BLaER1 treated with 17β-estradiol and CSF1 and Interleukin-3, amounts not matched to agents 10 nM and 100 nM (cell line): ENCODE results near the gene HDX.
A peak's percentile ranks its signal among the peaks of the same experiment; 100 is the strongest.
"Not testable (repeated sequence)": the region's sequence is repeated elsewhere in the genome, so short reads cannot be mapped to it uniquely, and the experiment has no call there.

Experiments
- H3K27ac ChIP-seq, 11 experiments: shearing (Covaris generic); formaldehyde crosslinking; 2 replicates each; pipeline ENCODE4 v1.8.1; 2022
- H3K27me3 ChIP-seq, 11 experiments: shearing (Covaris generic); formaldehyde crosslinking; 2 replicates each; pipeline ENCODE4 v1.8.1; 2022
- H3K36me3 ChIP-seq, 11 experiments: shearing (Covaris generic); formaldehyde crosslinking; 2 replicates each; pipeline ENCODE4 v1.8.1; 2022
- H3K4me1 ChIP-seq, 10 experiments: shearing (Covaris generic); formaldehyde crosslinking; 2 replicates each; pipeline ENCODE4 v1.8.1; 2022
- H3K4me2 ChIP-seq, 11 experiments: shearing (Covaris generic); formaldehyde crosslinking; 2 replicates each; pipeline ENCODE4 v1.8.1; 2022
- H3K4me3 ChIP-seq, 10 experiments: shearing (Covaris generic); formaldehyde crosslinking; 2 replicates each; pipeline ENCODE4 v1.8.1; 2022
- H3K9ac ChIP-seq, 11 experiments: shearing (Covaris generic); formaldehyde crosslinking; 2 replicates each; pipeline ENCODE4 v1.8.1; 2022
- H3K9me3 ChIP-seq, 11 experiments: shearing (Covaris generic); formaldehyde crosslinking; replicated peaks in 1 of 11; 2 replicates each; pipeline ENCODE4 v1.8.1; 2022
- H4K20me1 ChIP-seq, 11 experiments: shearing (Covaris generic); formaldehyde crosslinking; 2 replicates each; pipeline ENCODE4 v1.8.1; 2022
- Cebpa-rat ChIP-seq, 11 experiments: shearing (Covaris generic); IDR thresholded peaks; 2 replicates each; pipeline ENCODE4 v1.8.1; 2022

Gene HDX, protein sequence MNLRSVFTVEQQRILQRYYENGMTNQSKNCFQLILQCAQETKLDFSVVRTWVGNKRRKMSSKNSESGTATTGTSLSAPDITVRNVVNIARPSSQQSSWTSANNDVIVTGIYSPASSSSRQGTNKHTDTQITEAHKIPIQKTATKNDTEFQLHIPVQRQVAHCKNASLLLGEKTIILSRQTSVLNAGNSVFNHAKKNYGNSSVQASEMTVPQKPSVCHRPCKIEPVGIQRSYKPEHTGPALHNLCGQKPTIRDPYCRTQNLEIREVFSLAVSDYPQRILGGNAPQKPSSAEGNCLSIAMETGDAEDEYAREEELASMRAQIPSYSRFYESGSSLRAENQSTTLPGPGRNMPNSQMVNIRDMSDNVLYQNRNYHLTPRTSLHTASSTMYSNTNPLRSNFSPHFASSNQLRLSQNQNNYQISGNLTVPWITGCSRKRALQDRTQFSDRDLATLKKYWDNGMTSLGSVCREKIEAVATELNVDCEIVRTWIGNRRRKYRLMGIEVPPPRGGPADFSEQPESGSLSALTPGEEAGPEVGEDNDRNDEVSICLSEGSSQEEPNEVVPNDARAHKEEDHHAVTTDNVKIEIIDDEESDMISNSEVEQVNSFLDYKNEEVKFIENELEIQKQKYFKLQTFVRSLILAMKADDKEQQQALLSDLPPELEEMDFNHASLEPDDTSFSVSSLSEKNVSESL

GRCh38 chrX:84501798-84502628 lies at the start of gene HDX:
Gene HDX, minus strand, starts transcription at chrX:84502453. Its CDS starts 27,056 bp downstream, at chrX:84475397.
- H3K27ac ChIP-seq, result no peak within 1 kb of the TSS

GRCh38 chrX:84541315-84541714 lies 39.1 kb upstream of the HDX start:
- not testable (repeated sequence) for H3K4me1 ChIP-seq, H3K9ac ChIP-seq, H4K20me1 ChIP-seq, H3K4me3 ChIP-seq, H3K27ac ChIP-seq, H3K4me2 ChIP-seq, H3K36me3 ChIP-seq, H3K27me3 ChIP-seq
- H3K9me3 ChIP-seq, result peaks cover 37 to 51% (median 41%) of the 10 kb centered on the region in 11 experiments

More at GRCh38 chrX:84501798-84502628, at the start of gene HDX:
- Histone ChIP-seq H4K20me1 (no peaks in the 10 kb centered on the region; a peak in 1 of 22 replicates), H3K4me3 (no peak within 1 kb of the TSS), H3K4me2 (no peak within 1 kb of the TSS), H3K27me3 (peaks cover 25 to 100% (median 90%) of the 10 kb centered on the region in 11 experiments), H3K36me3 (no peaks in the 10 kb centered on the region), H3K4me1 (no peaks in the 10 kb centered on the region), H3K9me3 (peaks cover 0 to 10% (median 0%) of the 10 kb centered on the region in 11 experiments; a peak in 3 of 22 replicates), H3K9ac (no peak within 1 kb of the TSS)
- no peak for TF ChIP-seq Cebpa-rat (IDR thresholded peaks at IDR 0.05)

GRCh38 chrX:84537627-84538026 lies 35.4 kb upstream of the HDX start:
- not testable (repeated sequence) for H3K4me2 ChIP-seq

GRCh38 chrX:84488426-84488825 lies 13.8 kb downstream of the HDX start:
- no peak for TF ChIP-seq Cebpa-rat (IDR thresholded peaks at IDR 0.05)
- Histone ChIP-seq H4K20me1 (no peaks in the 10 kb centered on the region), H3K27me3 (peaks cover 24 to 90% (median 57%) of the 10 kb centered on the region in 11 experiments; a peak in 21 of 22 replicates), H3K36me3 (no peaks in the 10 kb centered on the region), H3K4me1 (peaks cover 0 to 5% (median 0%) of the 10 kb centered on the region in 10 experiments; a peak in 2 of 20 replicates), H3K4me3 (no peak overlapping the region), H3K9ac (no peak overlapping the region), H3K27ac (no peak overlapping the region), H3K4me2 (no peak overlapping the region), H3K9me3 (peaks cover 3 to 24% (median 11%) of the 10 kb centered on the region in 11 experiments)

More at GRCh38 chrX:84537627-84538026, 35.4 kb upstream of the HDX start:
- not testable (repeated sequence) for H3K27ac ChIP-seq, H3K4me3 ChIP-seq, H4K20me1 ChIP-seq, H3K4me1 ChIP-seq, H3K9ac ChIP-seq, H3K36me3 ChIP-seq
- H3K27me3 ChIP-seq, result peaks cover 0 to 12% (median 10%) of the 10 kb centered on the region in 11 experiments; a peak in 7 of 22 replicates
- peaks cover 32 to 46% (median 38%) of the 10 kb centered on the region in 11 experiments for H3K9me3 ChIP-seq

- Histone ChIP-seq H3K4me3 (no peak overlapping the region), H3K4me1 (peaks cover 0 to 5% (median 0%) of the 10 kb centered on the region in 10 experiments; a peak in 2 of 20 replicates), H3K27me3 (peaks cover 21 to 85% (median 57%) of the 10 kb centered on the region in 11 experiments; a peak in 21 of 22 replicates), H3K4me2 (peak overlapping the region in 1 of 11 experiments; percentile 33; a peak in 1 of 22 replicates), H3K27ac (no peak overlapping the region), H3K9me3 (peaks cover 11 to 32% (median 19%) of the 10 kb centered on the region in 11 experiments), H4K20me1 (no peaks in the 10 kb centered on the region), H3K36me3 (no peaks in the 10 kb centered on the region), H3K9ac (no peak overlapping the region)
- TF ChIP-seq Cebpa-rat (IDR thresholded peaks at IDR 0.05), result no peak
Observed at GRCh38 chrX:84487365-84488353, 14.6 kb downstream of the HDX start.

DNA sequence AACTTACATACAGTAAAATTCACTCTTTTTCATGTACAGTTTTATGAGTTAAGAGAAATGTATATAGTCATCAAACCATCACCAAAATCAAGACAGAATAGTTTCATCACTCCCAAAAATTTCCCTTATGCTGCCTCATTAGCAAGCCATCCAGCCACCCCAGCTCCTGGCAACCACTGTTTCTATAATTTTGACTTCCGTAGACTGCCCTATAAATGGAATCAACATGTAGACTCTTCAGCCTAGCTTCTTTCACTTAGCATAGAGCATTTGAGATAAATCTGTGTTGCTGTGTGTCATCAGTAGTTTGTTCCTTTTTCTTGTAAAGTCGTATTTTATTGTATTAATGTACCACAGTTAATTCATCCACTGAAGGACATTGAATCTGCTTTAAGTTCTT lies 23.2 kb downstream of the HDX start:
- H3K4me2 ChIP-seq, result no peak overlapping the region
- no peaks in the 10 kb centered on the region for H3K4me1 ChIP-seq
- peaks cover 53 to 96% (median 72%) of the 10 kb centered on the region in 11 experiments for H3K27me3 ChIP-seq
- H3K9ac ChIP-seq, result no peak overlapping the region
- H3K9me3 ChIP-seq, result peaks cover 16 to 35% (median 20%) of the 10 kb centered on the region in 11 experiments
- no peaks in the 10 kb centered on the region for H3K36me3 ChIP-seq
- H4K20me1 ChIP-seq, result 0 out of 22 replicates have a peak, but pooled peaks cover 0 to under 1% (median 0%) of the 10 kb centered on the region in 11 experiments
- TF ChIP-seq Cebpa-rat (IDR thresholded peaks at IDR 0.05), result no peak
- H3K4me3 ChIP-seq, result no peak overlapping the region
- no peak overlapping the region for H3K27ac ChIP-seq

DNA sequence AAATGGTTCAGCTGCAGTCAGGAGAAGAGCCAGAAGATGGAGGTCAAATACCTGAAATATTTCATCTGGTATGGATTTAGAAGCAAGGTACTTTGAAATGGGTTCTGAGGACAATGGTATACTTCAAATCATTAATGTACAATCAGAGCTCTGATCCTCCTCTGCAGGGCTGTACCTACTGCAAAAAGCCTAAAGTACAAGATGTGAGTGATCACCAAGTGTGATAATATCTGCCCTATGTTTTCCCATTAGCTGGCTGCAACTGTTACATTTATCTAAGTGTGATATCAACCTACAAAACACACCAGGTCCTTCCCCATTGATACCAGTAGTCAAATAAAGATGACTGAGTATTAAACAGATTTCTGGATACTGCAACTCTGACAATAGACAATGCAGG lies 25.1 kb downstream of the HDX start:
- 0 out of 22 replicates have a peak, but pooled peaks cover 0 to 4% (median 0%) of the 10 kb centered on the region in 11 experiments for H4K20me1 ChIP-seq
- H3K9me3 ChIP-seq, result peaks cover under 1 to 15% (median 3%) of the 10 kb centered on the region in 11 experiments; a peak in 12 of 22 replicates
- H3K4me1 ChIP-seq, result no peaks in the 10 kb centered on the region
- H3K9ac ChIP-seq, result no peak overlapping the region
- TF ChIP-seq Cebpa-rat (IDR thresholded peaks at IDR 0.05), result no peak
- H3K27me3 ChIP-seq, result peaks cover 63 to 99% (median 83%) of the 10 kb centered on the region in 11 experiments
- H3K27ac ChIP-seq, result no peak overlapping the region
- H3K36me3 ChIP-seq, result no peaks in the 10 kb centered on the region
- H3K4me3 ChIP-seq, result no peak overlapping the region
- H3K4me2 ChIP-seq, result no peak overlapping the region

DNA sequence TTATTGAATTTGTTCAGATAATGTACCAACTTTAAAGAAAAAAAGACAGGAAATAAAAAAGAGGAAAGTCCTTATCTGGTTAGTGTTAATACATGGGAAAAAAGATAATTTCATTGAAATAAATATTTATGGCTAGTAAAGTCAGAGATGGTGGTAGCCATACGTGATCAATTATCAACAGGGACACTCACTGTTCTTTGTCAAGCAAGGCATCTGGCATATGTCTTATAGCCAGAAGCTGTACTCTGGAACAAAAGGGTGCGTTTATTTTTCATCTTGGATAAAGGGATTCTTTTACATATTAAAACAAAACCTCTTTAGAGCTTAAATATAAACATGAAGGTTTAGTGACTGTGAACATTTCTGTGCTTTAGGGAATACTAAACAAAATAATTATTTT lies 26.7 kb downstream of the HDX start:
- peaks cover 0 to under 1% (median 0%) of the 10 kb centered on the region in 11 experiments; a peak in 2 of 22 replicates for H3K9me3 ChIP-seq
- no peak overlapping the region for H3K27ac ChIP-seq
- H3K4me2 ChIP-seq, result no peak overlapping the region
- H4K20me1 ChIP-seq, result 0 out of 22 replicates have a peak, but pooled peaks cover 0 to 4% (median 0%) of the 10 kb centered on the region in 11 experiments
- TF ChIP-seq Cebpa-rat (IDR thresholded peaks at IDR 0.05), result no peak
- H3K4me3 ChIP-seq, result no peak overlapping the region
- H3K9ac ChIP-seq, result no peak overlapping the region
- H3K36me3 ChIP-seq, result no peaks in the 10 kb centered on the region
- peaks cover 58 to 97% (median 80%) of the 10 kb centered on the region in 11 experiments for H3K27me3 ChIP-seq
- H3K4me1 ChIP-seq, result no peaks in the 10 kb centered on the region
